Measurements from ENCODE around the gene TAF11L2.

GRCh38 chr5:17487174-17487512, 10.9 kb upstream of the TAF11L2 start:
- TF ChIP-seq CTCF (IDR thresholded peaks at IDR 0.05) (no peak), POLR2A (IDR thresholded peaks at IDR 0.05) (no peak)
